ENCODE measurements around the gene FECH. TPM values are rescaled to one million over a fixed set of nuclear protein-coding genes. Genes with fewer than 3 reads are reported as not detected.

The FECH gene
- total and polyA plus RNA-seq, 4 donors: 4.5 to 107 (median 20.4) TPM

- peaks cover 12 to 19% (median 16%) of the 10 kb centered on the region in 4 donors for H3K36me3 ChIP-seq (ENCODE audit: control insufficient read depth in 4 of 4, insufficient read depth in 4 of 4, low read length in 4 of 4)
- no peak overlapping the region for H3K27ac ChIP-seq (ENCODE audit: low read depth in 1 of 2, low read length in 1 of 2)
- DNase-seq (no peak), ATAC-seq (ENCODE audit: insufficient read depth, low FRiP score) (no peak)
- TF ChIP-seq CTCF (IDR thresholded peaks at IDR 0.05; ENCODE audit: control extremely low read depth, extremely low read depth): no peak
- H3K9ac ChIP-seq (ENCODE audit: insufficient read depth in 1 of 2, low read length in 2 of 2): no peak overlapping the region
- H3K4me1 ChIP-seq (ENCODE audit: control insufficient read depth in 5 of 5, insufficient read depth in 5 of 5, low read length in 5 of 5): peaks cover 0 to 3% (median 0%) of the 10 kb centered on the region in 5 donors
- no peak overlapping the region for H3K4me3 ChIP-seq
- 93 to 94% methylated on average over 6 of the region's 6 CpGs for WGBS, 2 donors
- H3K9me3 ChIP-seq (ENCODE audit: control insufficient read depth in 4 of 4, insufficient read depth in 3 of 4, low read length in 3 of 4): peaks cover 0 to 2% (median 0%) of the 10 kb centered on the region in 4 donors
- no peaks in the 10 kb centered on the region for H3K27me3 ChIP-seq (ENCODE audit: control insufficient read depth in 3 of 3, insufficient read depth in 3 of 3, low read length in 2 of 3)
Observed at GRCh38 chr18:57561261-57561660, 25.2 kb downstream of the FECH start.

GRCh38 chr18:57559314-57559713 lies 27.2 kb downstream of the FECH start:
- ATAC-seq (ENCODE audit: insufficient read depth, low FRiP score): no peak
- Histone ChIP-seq H3K4me3 (no peak overlapping the region), H3K36me3 (ENCODE audit: control insufficient read depth in 4 of 4, insufficient read depth in 4 of 4, low read length in 4 of 4) (peaks cover 7 to 23% (median 12%) of the 10 kb centered on the region in 4 donors), H3K27ac (ENCODE audit: low read depth in 1 of 2, low read length in 1 of 2) (no peak overlapping the region), H3K9ac (ENCODE audit: insufficient read depth in 1 of 2, low read length in 2 of 2) (no peak overlapping the region), H3K27me3 (ENCODE audit: control insufficient read depth in 3 of 3, insufficient read depth in 3 of 3, low read length in 2 of 3) (no peaks in the 10 kb centered on the region), H3K9me3 (ENCODE audit: control insufficient read depth in 4 of 4, insufficient read depth in 3 of 4, low read length in 3 of 4) (peaks cover 0 to 2% (median 0%) of the 10 kb centered on the region in 4 donors), H3K4me1 (ENCODE audit: control insufficient read depth in 5 of 5, insufficient read depth in 5 of 5, low read length in 5 of 5) (peaks cover 0 to 3% (median 0%) of the 10 kb centered on the region in 5 donors)
- no peak for TF ChIP-seq CTCF (IDR thresholded peaks at IDR 0.05; ENCODE audit: control extremely low read depth, extremely low read depth)
- 78 to 91% methylated on average over 6 of the region's 6 CpGs for WGBS, 2 donors
- peak in 1 of 3 donors; percentile 42 for DNase-seq

- Histone ChIP-seq H3K4me3 (no peak overlapping the region), H3K36me3 (ENCODE audit: control insufficient read depth in 4 of 4, insufficient read depth in 4 of 4, low read length in 4 of 4) (peaks cover 8 to 30% (median 17%) of the 10 kb centered on the region in 4 donors), H3K9ac (ENCODE audit: insufficient read depth in 1 of 2, low read length in 2 of 2) (no peak overlapping the region), H3K27ac (ENCODE audit: low read depth in 1 of 2, low read length in 1 of 2) (no peak overlapping the region), H3K27me3 (ENCODE audit: control insufficient read depth in 3 of 3, insufficient read depth in 3 of 3, low read length in 2 of 3) (no peaks in the 10 kb centered on the region), H3K9me3 (ENCODE audit: control insufficient read depth in 4 of 4, insufficient read depth in 3 of 4, low read length in 3 of 4) (peaks cover 0 to 2% (median 0%) of the 10 kb centered on the region in 4 donors), H3K4me1 (ENCODE audit: control insufficient read depth in 5 of 5, insufficient read depth in 5 of 5, low read length in 5 of 5) (no peaks in the 10 kb centered on the region)
- TF ChIP-seq CTCF (IDR thresholded peaks at IDR 0.05; ENCODE audit: control extremely low read depth, extremely low read depth): no peak
- no peak for DNase-seq
- no peak for ATAC-seq (ENCODE audit: insufficient read depth, low FRiP score)
- WGBS, 2 donors: 88 to 89% methylated on average over 2 of the region's 2 CpGs
Observed at GRCh38 chr18:57555134-57555533, 31.4 kb downstream of the FECH start.

- WGBS, 2 donors: 79 to 82% methylated on average over 10 of the region's 10 CpGs
- H3K9ac ChIP-seq (ENCODE audit: insufficient read depth in 1 of 2, low read length in 2 of 2): no peak overlapping the region
- H3K36me3 ChIP-seq (ENCODE audit: control insufficient read depth in 4 of 4, insufficient read depth in 4 of 4, low read length in 4 of 4): peaks cover 3 to 23% (median 12%) of the 10 kb centered on the region in 4 donors
- no peak overlapping the region for H3K4me3 ChIP-seq
- no peaks in the 10 kb centered on the region for H3K27me3 ChIP-seq (ENCODE audit: control insufficient read depth in 3 of 3, insufficient read depth in 3 of 3, low read length in 2 of 3)
- no peaks in the 10 kb centered on the region for H3K4me1 ChIP-seq (ENCODE audit: control insufficient read depth in 5 of 5, insufficient read depth in 5 of 5, low read length in 5 of 5)
- DNase-seq (no peak), ATAC-seq (ENCODE audit: insufficient read depth, low FRiP score) (no peak)
- no peak for TF ChIP-seq CTCF (IDR thresholded peaks at IDR 0.05; ENCODE audit: control extremely low read depth, extremely low read depth)
- no peaks in the 10 kb centered on the region for H3K9me3 ChIP-seq (ENCODE audit: control insufficient read depth in 4 of 4, insufficient read depth in 3 of 4, low read length in 3 of 4)
- H3K27ac ChIP-seq (ENCODE audit: low read depth in 1 of 2, low read length in 1 of 2): no peak overlapping the region
Observed at GRCh38 chr18:57550510-57550909, 36.0 kb downstream of the FECH start.

Data from lung (tissue), 12 donors.